Lower leg skin (tissue), 4 donors: ENCODE data around the gene ZEB2. TPM values are rescaled to one million over a fixed set of nuclear protein-coding genes. Genes with fewer than 3 reads are reported as not detected.

Source experiments
- DNase-seq, 2 donors: peaks; one replicate each; pipeline ENCODE4 v3.0.0-alpha.2; 2019; ENCODE audit warnings: low spot score in 2 of 2
- H3K4me3 ChIP-seq: fragments of 200-600 bp; sonication (generic); 2 replicates; pipeline ENCODE4 v1.5.1; 2017; ENCODE audit warnings: mild to moderate bottlenecking, low read depth; ENCODE audit not compliant: poor library complexity, severe bottlenecking
- CTCF ChIP-seq, 3 donors: fragments of 450-650 bp; IDR thresholded peaks; one replicate each; pipeline ENCODE4 v1.5.1; 2016; ENCODE audit warnings: antibody characterized with exemption in 3 of 3, mild to moderate bottlenecking in 3 of 3, moderate library complexity in 2 of 3
- POLR2A ChIP-seq, 2 donors: fragments of 450-650 bp; IDR thresholded peaks; one replicate each; pipeline ENCODE4 v1.6.1; 2016 to 2017; ENCODE audit warnings: antibody characterized with exemption in 2 of 2, mild to moderate bottlenecking in 1 of 2, moderate library complexity in 1 of 2
- WGBS, 2 donors: methylation state at CpG; one replicate each; pipeline ENCODE4 v1.1.5; 2018; 5-methylcytosine and 5-hydroxymethylcytosine counted together
- intact Hi-C: fragments of 100-400 bp; cut with DNase I; formaldehyde crosslinking; loops from one replicate; pipeline ENCODE4 v1.15.0; 2023; ENCODE audit warnings: low total_unique reads
- total RNA-seq, 4 donors: library from RNA; depleted of rRNA; stranded (reverse); fragments of >200 nt; gene quantifications; one replicate each; pipeline ENCODE4 v1.1.0, GENCODE V29; 2016

ZEB2 gene
- total RNA-seq, 4 donors from 2014 or later: 13.8 to 38.8 (median 30.3) TPM

DNA sequence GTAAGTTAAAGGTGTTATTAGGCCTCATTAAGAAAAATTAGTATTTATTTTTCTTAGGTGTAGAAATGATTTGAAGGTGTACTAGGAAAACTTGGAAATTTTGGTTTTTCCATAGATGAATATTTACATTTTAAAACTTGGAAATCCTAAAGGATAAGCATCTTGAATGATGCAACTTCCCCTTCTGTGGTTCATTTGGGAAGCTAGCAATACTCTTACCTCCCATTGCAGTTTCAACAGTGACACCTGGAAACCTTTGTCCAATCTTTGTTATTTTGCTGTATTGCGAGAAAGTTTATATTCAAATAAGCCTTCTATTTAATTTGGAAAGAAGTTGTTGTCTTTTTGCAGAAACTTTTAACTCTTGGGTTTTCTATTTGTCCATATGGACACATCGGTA, 68.5 kb downstream of the ZEB2 start:
- intact Hi-C loops: no loop called here
- no peak for DNase-seq
- 88 to 91% methylated on average over 2 of the region's 2 CpGs for WGBS, 2 donors
- TF ChIP-seq CTCF (IDR thresholded peaks at IDR 0.05): no peak
- no peak for TF ChIP-seq POLR2A (IDR thresholded peaks at IDR 0.05)
- H3K4me3 ChIP-seq: no peak overlapping the region

DNA sequence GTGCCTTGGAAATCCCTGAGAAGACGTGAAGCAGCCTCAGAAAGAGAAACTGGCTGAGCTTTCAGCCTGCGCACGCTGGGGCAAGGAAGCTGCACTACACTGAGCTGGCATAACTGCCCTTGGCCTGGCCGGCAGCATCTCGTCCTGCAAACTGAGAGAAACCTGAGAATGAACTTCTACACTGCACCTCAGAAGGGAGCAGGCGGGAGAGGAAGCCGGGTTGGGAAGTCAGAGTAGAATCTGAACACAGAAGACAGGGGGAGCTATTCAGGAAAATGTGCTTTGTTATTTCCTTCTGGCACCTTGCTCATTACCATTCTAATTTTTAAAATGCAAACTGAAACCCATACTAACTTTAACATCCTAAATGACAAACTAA, 70.9 kb downstream of the ZEB2 start:
- WGBS, 2 donors: 50 to 55% methylated on average over 7 of the region's 7 CpGs
- intact Hi-C loops: no loop called here
- DNase-seq: no peak
- no peak overlapping the region for H3K4me3 ChIP-seq
- no peak for TF ChIP-seq POLR2A (IDR thresholded peaks at IDR 0.05)
- TF ChIP-seq CTCF (IDR thresholded peaks at IDR 0.05): no peak

DNA sequence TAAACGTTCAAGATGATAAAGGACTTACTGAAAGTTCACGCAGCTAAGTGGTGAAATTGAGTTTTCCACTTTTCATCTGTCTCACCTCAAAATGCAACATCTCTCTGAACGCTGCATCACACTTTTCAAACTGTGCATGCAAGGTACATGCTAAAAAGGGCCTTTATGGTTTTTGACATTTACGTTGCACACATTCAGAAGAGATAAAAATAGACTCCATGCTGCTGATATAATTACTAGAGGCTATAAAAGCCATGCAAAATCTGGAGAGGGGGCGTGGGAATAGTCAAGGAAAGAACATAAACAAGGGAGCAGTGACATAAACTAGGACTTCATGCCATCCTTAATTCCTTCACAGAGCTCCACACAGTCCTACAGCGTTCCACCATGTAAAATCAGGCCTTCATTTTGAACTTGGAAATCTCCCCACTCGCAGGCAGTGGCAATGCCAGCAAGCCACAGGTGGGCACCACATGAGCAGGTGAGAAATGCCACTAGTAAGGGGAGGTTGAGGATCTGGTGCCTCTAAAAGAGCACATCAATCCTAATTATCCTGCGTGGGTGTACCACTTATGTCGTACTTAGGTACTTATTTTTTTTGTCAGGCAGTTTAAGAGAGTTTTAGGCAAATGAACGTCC, 71.4 kb downstream of the ZEB2 start:
- no peak for DNase-seq
- intact Hi-C loops: no loop called here
- H3K4me3 ChIP-seq: no peak overlapping the region
- WGBS, 2 donors: 66 to 67% methylated on average over 10 of the region's 10 CpGs
- TF ChIP-seq CTCF (IDR thresholded peaks at IDR 0.05): no peak
- TF ChIP-seq POLR2A (IDR thresholded peaks at IDR 0.05): no peak

DNA sequence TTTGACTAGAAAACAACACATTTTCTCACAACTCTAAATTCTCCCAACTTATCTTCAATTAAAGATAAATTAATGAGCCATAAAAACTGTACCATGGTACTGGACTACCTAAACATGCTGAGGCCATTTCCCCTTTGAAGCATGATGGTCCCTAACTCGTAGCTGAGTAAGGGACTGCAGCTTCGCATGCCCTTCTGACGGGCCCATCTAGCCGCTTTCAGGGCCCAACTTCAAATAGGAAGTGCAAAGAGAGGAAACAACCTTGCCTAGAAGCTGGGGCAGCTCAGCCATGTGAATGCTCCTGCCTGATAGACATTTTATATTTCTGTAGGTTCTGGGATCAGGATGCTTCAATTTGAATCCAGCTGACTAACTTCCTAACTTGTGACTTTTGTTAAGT, 72.4 kb downstream of the ZEB2 start:
- no peak for TF ChIP-seq POLR2A (IDR thresholded peaks at IDR 0.05)
- TF ChIP-seq CTCF (IDR thresholded peaks at IDR 0.05): no peak
- no peak for DNase-seq
- H3K4me3 ChIP-seq: no peak overlapping the region
- intact Hi-C loops: no loop called here
- 90 to 93% methylated on average over 4 of the region's 4 CpGs for WGBS, 2 donors

- TF ChIP-seq POLR2A (IDR thresholded peaks at IDR 0.05): no peak
- TF ChIP-seq CTCF (IDR thresholded peaks at IDR 0.05): no peak
- H3K4me3 ChIP-seq: no peak overlapping the region
- 62 to 74% methylated on average over 3 of the region's 3 CpGs for WGBS, 2 donors
- DNase-seq: no peak
- intact Hi-C loops: no loop called here
Observed at GRCh38 chr2:144446136-144446535, 73.8 kb downstream of the ZEB2 start.

DNA sequence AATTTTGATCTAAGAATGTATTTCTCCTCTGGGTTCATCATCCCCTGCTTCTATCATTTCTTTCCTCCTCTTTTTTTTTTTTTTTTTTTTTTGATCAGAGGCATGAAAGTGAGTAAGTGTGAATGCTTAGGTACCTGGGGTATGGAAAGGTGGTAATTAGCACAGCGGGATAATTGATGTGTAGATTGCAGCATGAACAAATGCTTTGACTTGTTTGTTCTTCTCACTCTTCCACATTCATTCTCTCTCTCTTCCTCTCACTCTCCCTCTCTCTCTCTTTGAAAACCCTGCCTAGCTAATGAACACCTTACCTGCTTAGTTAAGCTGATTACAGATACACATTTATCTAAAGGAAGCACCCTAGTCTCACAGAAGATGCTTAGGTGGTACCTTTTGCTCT, 74.7 kb downstream of the ZEB2 start:
- no peak for TF ChIP-seq CTCF (IDR thresholded peaks at IDR 0.05)
- no peak for TF ChIP-seq POLR2A (IDR thresholded peaks at IDR 0.05)
- no peak overlapping the region for H3K4me3 ChIP-seq
- WGBS, 2 donors: 78 to 81% methylated on average over 1 of the region's 1 CpG
- no peak for DNase-seq
- intact Hi-C loops: no loop called here
